OCI-LY7 (cell line): ENCODE data around the gene RGCC.

ENCODE experiments used
- EZH2phosphoT487 ChIP-seq: fragments of 200-600 bp; sonication (generic); IDR thresholded peaks from 2 replicates; pipeline ENCODE4 v1.6.1; 2018; ENCODE audit warnings: low read depth, borderline replicate concordance, mild to moderate bottlenecking, mixed run types, antibody characterized with exemption, low read length, moderate library complexity, mixed read lengths
- TF ChIP-seq, protein P1 (sequence below): fragments of 200-600 bp; sonication (generic); conservative IDR thresholded peaks from 2 replicates; pipeline ENCODE4 v1.5.1; 2014; ENCODE audit warnings: mild to moderate bottlenecking, antibody characterized with exemption, low read length, moderate library complexity, mixed read lengths

DNA sequence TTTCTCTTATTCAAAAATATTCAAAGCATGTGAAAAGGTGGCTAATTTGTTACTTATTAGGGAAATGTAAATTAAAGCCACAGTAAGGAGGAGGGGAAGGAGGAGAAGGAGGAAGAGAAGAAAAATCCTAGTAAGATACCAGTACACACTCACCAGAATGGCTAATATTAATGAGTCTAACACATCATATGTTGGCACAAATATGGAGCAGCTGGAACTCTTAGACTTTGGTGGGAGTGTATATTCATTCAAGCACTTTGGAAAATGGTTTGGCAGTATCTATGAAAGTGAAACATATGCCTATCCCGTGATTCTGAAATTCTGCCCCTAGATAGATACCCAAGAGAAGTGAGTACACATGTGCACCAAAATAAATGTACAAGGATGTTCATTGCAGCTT is 38.1 kb upstream of the RGCC start:
- TF ChIP-seq, protein P1, sequence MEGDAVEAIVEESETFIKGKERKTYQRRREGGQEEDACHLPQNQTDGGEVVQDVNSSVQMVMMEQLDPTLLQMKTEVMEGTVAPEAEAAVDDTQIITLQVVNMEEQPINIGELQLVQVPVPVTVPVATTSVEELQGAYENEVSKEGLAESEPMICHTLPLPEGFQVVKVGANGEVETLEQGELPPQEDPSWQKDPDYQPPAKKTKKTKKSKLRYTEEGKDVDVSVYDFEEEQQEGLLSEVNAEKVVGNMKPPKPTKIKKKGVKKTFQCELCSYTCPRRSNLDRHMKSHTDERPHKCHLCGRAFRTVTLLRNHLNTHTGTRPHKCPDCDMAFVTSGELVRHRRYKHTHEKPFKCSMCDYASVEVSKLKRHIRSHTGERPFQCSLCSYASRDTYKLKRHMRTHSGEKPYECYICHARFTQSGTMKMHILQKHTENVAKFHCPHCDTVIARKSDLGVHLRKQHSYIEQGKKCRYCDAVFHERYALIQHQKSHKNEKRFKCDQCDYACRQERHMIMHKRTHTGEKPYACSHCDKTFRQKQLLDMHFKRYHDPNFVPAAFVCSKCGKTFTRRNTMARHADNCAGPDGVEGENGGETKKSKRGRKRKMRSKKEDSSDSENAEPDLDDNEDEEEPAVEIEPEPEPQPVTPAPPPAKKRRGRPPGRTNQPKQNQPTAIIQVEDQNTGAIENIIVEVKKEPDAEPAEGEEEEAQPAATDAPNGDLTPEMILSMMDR: no peak
- no peak for TF ChIP-seq EZH2phosphoT487
